Endothelial cell of umbilical vein (primary cell): ENCODE measurements around the gene PDK2.

ENCODE experiments used
- CTCF ChIP-seq, 2 donors: IDR thresholded peaks; 1 replicate in 1 of 2; 2 replicates in 1 of 2; pipeline ENCODE4 v1.5.1; 2011; ENCODE audit warnings: low read length in 2 of 2, mild to moderate bottlenecking in 2 of 2, moderate library complexity in 2 of 2, control low read depth in 1 of 2, inconsistent platforms in 1 of 2, low read depth in 1 of 2; ENCODE audit not compliant: insufficient read depth in 1 of 2; ENCODE audit errors: extremely low read depth in 1 of 2
- EZH2 ChIP-seq: IDR thresholded peaks from 2 replicates; pipeline ENCODE4 v1.6.1; 2012; ENCODE audit warnings: borderline replicate concordance, low read depth, mild to moderate bottlenecking, moderate library complexity, low read length, inconsistent platforms; ENCODE audit not compliant: severe bottlenecking
- MAX ChIP-seq: IDR thresholded peaks from 2 replicates; pipeline ENCODE4 v1.6.1; 2011; ENCODE audit not compliant: insufficient read depth, insufficient read length
- POLR2AphosphoS5 ChIP-seq: IDR thresholded peaks from 2 replicates; pipeline ENCODE4 v1.6.1; 2012; ENCODE audit warnings: low read depth, mild to moderate bottlenecking, control low read depth, low read length, moderate library complexity; ENCODE audit not compliant: insufficient read depth

GRCh38 chr17:50076591-50077235 is 18.4 kb upstream of the PDK2 start:
- TF ChIP-seq CTCF (IDR thresholded peaks at IDR 0.05; ENCODE audit: extremely low read depth in 1 of 2, insufficient read depth in 1 of 2, low read depth in 1 of 2, low read length in 2 of 2) (no peak), MAX (no peak), POLR2AphosphoS5 (no peak), EZH2 (no peak)
